ENCODE results near the gene YJU2.
"Not testable (repeated sequence)": the region's sequence is repeated elsewhere in the genome, so short reads cannot be mapped to it uniquely, and the experiment has no call there.

Gene YJU2

DNA sequence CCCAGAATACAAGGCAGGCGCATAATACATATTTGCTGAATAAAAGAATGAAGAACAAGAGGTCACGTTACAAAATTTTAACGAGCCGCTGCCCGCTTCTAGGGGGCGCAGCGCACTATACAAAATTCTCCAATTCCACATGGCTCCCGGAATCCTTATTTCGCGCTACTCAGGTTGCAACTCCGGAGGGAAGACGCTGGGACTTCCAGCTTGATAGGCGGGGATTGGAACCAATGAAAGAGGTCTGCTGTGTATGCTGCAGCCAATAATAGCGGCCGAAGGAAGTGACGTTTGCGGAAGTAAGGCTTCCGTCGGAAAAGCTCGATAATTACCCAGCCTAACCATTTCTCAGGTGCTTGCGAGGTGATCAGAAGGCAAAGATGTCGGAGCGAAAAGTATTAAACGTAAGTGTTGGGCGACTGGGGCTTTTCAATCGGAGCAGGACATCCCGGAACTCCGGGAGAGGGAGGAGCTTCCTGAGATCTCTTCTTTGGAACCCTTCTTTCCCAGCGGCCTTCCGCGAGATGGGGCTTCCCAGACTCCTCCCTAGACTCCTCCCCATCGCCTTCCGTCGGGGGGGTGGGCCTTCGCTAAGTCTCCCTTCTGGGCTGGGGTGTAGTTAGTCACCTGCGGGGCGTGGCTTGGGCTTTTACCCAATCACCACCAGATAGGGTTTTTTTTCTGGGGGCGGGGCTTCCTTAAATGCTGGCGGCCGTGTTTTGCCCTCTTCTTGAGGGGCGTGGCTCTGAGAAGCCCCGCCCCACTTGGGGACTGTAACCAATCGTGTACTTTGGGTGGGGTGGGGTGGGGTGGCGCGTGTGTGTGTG, at the start of gene YJU2:
TSS of gene YJU2 (plus strand) at position 314 of the 827 bp plus-strand sequence. CDS start at position 381, 67 bp downstream.
- peak; percentile 91 to 99 for DNase-seq

GRCh38 chr19:4197228-4197624, 49.7 kb upstream of the YJU2 start:
- DNase-seq = no peak

DNA sequence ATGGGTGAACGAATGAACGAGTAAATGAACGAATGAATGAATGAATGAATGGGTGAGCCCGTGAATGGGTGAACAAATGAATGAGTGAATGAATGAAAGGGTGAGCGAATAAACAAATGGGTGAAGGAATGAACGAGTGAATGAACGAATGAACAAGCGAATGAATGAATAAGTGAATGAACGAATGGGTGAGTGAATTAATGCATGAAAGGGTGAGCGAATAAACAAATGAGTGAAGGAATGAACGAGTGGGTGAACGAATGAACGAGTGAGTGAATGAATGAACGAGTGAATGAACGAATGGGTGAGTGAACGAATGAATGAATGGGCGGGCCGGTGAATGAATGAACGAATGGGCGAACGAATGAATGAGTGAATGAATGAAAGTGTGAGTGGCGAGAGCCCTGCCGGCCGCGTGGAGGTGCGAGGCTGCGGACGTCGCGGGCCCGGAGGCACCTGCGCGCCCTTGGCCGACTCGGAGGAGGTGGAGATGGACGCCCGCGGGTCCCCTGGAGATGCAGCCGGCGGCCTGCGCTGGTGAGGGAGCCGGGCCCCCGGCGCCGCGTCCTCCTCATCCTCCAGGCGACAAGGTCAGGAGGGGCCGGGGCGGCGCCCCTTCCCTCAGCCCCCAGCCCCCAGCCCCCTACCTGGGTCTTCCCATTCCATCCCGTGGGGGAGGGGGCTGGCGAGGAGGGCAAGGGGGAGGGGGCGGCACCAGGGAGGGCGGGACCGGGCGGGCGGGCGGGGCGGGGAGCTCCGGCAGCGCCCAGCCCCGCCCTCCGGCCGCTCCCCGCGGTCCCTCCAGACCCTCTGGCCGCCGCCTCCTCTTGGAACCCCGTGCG, 49.0 kb upstream of the YJU2 start:
- no peak for DNase-seq

DNA sequence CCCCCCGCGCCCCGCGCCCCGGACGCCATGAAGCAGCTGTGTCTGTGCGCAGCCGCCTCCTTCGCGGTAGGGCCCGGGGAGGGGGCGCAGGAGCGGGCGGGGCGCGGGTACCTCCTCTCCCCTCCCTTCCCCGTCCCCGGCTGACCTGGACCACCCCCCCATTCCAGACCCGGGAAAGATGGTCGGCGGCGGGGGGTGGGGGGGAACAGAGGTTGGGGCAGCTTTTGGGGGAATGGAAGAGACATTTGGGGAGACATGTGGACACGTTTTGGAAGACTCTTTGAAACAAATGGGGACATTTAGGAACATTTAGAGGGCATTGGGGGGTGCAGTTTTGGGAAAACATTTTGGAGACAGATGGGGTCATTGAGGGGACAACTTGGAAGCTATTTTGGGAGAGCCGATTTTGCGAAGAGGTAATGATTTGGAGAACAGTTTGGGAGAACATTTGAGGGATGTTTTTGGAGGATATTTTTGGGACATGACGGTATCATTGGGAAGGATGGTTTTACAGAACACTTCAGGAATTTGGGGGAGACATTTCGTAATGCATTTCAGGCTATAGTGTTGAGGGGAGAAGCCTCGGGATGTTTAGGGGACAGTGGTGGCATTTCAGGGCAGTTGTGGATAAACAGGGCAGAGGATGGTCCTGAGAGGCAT, 48.3 kb upstream of the YJU2 start:
- no peak for DNase-seq

DNA sequence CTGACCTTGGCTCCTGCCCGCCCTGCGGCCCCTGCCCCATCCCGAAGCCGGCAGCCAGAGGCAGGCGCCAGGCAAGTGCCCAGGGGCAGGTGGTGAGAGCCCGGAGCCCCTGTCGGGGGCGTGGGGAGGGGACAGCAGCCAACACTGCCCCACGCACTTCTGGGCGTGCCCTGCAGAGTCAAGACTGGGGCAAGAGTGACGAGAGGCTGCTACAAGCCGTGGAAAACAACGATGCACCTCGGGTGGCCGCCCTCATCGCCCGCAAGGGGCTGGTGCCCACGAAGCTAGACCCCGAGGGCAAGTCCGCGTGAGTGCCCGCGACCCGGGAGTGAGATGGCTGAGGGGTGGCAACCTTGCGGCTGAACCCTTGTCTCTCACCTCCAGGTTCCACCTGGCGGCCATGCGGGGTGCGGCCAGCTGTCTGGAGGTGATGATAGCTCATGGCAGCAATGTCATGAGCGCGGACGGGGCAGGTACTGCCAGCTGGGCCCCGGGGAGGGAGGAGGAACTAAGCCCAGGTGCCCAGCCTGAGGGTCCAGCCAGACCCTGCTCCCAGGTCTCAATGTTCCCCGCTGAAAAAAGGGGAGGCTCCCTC, 47.1 kb upstream of the YJU2 start:
- DNase-seq = no peak

DNA sequence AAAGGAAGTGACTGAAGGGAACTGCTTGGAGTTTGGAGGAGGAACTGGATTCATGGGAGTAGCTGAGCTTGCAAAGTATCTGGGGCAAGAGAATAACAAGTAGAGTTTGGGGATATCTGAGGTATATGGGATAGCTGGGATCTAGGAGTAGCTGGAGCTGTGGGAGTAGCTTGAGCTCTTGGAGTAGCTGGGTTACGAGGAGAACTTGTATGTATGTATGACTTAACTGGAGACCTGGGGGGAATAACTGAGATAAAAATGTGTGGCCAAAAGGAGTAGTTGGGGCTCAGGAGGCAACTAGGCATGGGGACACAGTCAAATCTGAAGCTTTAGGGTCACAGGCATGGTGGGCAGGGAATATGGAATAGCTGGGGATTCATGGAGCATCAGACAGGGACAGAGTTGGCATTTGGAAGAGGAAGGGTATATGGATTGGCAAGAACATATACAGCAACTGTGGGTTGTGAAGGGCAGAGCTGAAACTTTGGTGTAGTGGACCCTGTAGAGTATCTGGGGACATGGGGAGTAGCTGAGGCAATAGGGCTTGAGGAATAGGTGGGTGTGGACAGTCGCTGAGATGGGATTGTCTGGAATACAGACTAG, 45.8 kb upstream of the YJU2 start:
- no peak for DNase-seq

- DNase-seq = no peak
Measured at GRCh38 chr19:4201798-4202197, 45.1 kb upstream of the YJU2 start.

- no peak for DNase-seq
Measured at GRCh38 chr19:4206818-4207484, 39.9 kb upstream of the YJU2 start.

DNA sequence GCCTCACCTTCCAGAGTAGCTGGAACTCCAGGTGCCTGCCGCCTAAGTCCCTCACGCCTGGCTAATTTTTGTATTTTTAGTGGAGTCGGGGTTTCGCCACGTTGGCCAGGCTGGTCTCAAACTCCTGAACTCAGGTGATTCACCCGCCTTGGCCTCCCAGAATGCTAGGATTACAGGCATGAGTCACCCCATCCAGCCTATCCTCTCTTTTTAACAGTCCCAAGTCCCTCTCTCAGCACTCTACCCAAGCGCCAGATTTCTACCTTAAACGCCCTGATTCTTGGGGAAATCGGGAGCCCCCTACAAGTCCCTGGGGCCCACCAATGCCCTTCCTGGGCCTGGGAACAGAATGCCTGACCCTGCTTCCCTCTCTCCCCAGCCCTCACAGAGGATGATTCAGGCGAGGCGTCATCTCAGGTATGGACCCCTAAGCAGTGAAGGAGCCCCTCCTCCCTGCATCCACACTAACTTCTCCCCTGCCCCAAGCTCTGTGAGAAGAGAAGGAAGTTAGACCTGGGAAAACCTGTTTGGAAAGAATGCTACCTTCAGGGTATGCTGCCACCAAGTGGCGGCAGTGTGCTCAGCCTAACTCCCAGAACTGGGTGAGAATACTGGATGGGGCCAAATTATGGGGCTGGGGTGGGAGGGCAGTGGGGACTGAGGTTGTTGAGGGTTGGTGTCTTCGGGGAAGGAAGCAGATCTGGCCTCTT, 38.3 kb upstream of the YJU2 start:
- no peak for DNase-seq

DNA sequence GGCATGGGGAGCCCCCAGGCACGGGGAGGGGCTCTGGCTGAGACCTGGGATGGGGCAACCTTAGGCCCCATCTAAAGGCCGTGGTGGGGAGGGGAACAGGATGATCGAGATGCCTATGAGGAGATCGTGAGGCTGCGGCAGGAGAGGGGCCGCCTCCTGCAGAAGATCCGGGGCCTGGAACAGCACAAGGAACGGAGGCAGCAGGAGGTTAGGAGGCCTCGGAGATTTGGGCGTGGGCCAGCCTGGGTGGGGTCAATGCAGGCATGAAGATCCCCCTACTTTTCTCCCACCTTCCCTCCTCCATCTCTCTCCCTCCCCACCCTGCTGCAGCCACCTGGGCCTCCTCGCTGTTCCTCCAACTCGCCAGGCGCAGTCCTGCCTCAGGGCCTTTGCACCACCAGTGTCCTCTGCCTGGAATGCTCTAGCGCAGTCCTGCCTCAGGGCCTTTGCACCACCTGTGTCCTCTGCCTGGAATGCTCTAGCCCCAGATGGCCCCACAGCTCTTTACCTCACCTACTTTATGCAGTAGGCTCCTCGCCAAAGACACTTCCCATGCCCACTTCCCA, 36.6 kb upstream of the YJU2 start:
- DNase-seq = no peak

DNA sequence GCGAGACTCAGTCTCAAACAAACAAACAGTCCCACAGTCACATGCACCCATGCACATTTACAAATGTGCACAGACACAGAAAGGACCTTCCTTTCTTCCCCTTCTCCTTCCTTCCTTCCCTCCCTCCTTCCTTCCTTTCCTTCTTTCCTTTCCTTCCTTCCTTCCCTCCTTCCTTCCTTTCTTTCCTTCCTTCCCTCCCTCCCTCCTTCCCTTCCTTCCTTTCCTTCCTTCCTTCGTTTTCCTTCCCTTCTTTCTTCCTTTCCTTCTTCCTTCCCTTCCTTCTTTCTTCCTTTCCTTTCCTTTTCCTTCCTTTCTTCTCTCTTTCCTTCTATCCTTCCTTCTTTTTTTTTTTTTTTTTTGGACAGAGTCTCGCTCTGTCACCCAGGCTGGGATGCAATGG, 33.8 kb upstream of the YJU2 start:
- DNase-seq = no peak

DNA sequence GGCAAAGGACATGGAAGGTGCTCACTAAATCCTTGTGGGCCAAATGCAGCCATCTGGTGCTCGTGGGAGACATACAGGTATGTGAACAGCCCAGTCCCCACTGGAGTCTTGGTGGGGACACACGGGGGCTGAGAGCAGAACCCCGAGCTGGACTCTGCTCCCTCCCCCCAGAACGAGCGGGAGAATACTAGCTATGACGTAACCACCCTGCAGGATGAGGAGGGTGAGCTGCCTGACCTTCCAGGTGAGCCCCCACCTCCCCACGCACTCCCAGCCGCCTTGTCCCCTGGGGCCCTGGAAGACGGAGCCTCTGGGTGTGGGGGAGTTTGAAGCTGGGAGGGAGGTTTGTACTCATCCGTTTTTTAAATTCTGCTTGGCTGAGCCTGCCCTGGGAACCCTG, 31.1 kb upstream of the YJU2 start:
- no peak for DNase-seq

DNA sequence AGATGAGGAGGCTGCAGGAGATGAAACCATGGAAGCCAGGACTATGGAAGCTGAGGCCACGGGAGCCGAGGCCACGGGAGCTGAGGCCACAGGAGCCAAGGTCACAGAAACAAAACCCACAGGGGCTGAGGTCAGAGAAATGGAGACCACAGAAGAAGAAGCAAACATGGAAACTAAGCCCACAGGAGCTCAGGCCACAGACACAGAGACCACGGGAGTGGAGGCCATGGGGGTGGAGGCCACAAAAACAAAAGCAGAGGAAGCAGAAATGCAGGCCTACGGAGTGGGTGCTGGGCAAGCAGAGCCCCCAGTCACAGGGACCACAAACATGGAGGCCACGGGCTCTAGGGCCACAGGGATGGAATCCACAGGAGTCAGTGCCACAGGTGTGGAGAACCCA, 30.0 kb upstream of the YJU2 start:
- DNase-seq = no peak

- DNase-seq = no peak
Measured at GRCh38 chr19:4217429-4218264, 29.2 kb upstream of the YJU2 start.

DNA sequence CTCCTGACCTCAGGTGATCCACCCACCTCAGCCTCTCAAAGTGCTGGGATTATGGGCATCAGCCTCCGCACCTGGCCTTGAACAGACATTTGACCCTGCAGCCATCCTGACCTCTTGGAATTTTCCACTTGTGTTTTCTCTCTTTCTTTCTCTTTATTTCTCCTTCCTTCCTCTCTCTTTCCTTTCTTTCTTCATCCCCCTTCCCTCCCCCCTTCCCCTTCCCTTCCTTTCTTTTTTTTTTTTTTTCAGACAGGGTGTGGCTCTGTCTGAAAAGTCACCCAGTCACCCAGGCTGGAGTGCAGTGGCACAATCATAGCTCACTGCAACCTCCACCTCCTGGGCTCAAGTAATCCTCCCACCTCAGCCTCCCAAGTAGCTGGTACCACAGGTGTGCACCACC, 28.4 kb upstream of the YJU2 start:
- not testable (repeated sequence) for DNase-seq

GRCh38 chr19:4220188-4220587, 26.7 kb upstream of the YJU2 start:
- no peak for DNase-seq

GRCh38 chr19:4224470-4224869, 22.4 kb upstream of the YJU2 start:
- no peak for DNase-seq

DNA sequence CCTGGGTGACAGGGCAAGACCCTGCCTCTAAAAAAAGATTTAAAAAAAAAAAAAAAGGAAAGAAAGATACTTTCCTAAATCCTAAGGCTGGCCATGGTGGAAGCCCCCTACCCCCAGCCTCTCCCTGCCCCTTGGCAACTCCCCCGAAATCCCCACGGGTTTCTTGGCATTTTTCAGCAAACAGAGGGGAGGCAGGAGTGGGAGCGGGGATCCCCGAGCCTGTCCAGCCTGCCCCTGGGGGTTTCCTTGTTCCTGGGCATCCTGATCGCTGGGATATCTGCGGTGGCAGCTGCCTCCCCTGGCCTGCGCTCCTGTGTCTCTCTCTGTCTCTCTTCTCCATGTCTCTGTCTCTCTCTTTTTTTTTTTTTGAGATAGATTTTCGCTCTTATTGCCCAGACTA, 21.0 kb upstream of the YJU2 start:
- no peak for DNase-seq

DNA sequence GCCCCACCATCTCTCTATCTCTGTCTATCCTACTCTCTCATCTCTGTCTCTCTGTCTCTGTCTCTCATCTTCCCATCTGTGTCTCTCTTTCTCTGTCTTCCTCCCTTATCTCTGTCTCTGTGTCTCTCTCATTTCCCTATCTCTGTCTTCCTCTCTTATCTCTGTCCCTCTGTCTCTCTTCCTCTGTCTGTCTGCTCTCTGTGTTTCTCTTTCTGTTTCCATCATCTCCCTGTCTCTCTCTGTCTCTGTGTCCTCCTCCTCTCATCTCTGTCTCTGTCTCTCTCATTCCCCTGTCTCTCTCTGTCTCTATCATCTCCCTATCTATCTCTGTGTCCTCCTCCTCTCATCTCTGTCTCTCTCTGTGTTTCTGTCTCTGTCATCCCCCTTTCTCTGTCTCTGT, 19.1 kb upstream of the YJU2 start:
- DNase-seq = no peak

- no peak for DNase-seq
Measured at GRCh38 chr19:4228765-4229178, 18.1 kb upstream of the YJU2 start.

Measured in bone marrow (tissue), 2 donors.